ENCODE data around the gene ZNF334. TPM values are rescaled to one million over a fixed set of nuclear protein-coding genes. Genes with fewer than 3 reads are reported as not detected.

Gene ZNF334
- total and polyA plus RNA-seq, 2 of the 4 experiments (the other 2 are of a cell fraction) = 1.4 to 2.1 TPM

DNA sequence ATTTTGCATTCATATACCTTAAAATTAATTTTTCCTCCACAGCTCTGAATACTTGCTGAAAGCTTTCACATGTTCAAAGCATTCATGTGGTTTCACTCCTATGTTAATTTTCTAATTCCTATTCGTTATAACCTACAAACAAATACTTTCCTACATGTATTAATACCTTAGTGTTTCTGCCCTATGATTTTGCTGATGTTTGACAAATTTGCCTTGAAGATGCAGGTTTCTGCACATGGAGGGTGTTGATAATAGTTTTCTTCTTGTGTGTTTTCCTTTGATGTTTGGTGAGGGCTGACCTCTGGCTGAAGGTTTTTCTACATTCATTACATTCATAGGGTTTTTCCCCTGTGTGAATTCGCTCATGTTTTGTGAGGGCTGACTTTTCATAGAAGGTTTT is 57.6 kb downstream of the ZNF334 start:
- Histone ChIP-seq H3K4me1 (ENCODE audit: control insufficient read depth, insufficient read depth, low read length) (no peaks in the 10 kb centered on the region), H2BK20ac (ENCODE audit: low read depth, low read length) (no peak overlapping the region), H3K14ac (replicated peaks; ENCODE audit: low read depth, low read length) (no peak overlapping the region), H4K5ac (ENCODE audit: low read depth, low read length) (no peak overlapping the region), H2AK5ac (ENCODE audit: low read depth, low read length) (no peak overlapping the region), H4K8ac (ENCODE audit: low read depth in 2 of 2, low read length in 2 of 2) (no peak overlapping the region), H3K9me1 (ENCODE audit: insufficient read depth, low read length) (no peaks in the 10 kb centered on the region), H3K56ac (ENCODE audit: extremely low read depth, insufficient read depth, low read length) (no peak overlapping the region), H2AK9ac (replicated peaks; ENCODE audit: low read depth, low read length, poor library complexity) (no peak overlapping the region), H3K79me1 (ENCODE audit: low read depth in 1 of 2, low read length in 2 of 2) (no peaks in the 10 kb centered on the region), H2BK5ac (ENCODE audit: low read depth, low read length, poor library complexity, severe bottlenecking) (no peak overlapping the region), H2AFZ (replicated peaks; ENCODE audit: low read length, poor library complexity) (no peak overlapping the region), H3K23ac (ENCODE audit: low read depth, low read length) (no peak overlapping the region), H3K9ac (ENCODE audit: low read depth, low read length) (no peak overlapping the region), H2BK15ac (ENCODE audit: low read depth, low read length) (no peak overlapping the region), H3K4me2 (ENCODE audit: low read depth, low read length) (no peak overlapping the region), H3K18ac (ENCODE audit: low read depth, low read length) (no peak overlapping the region), H4K91ac (ENCODE audit: insufficient read depth, low read depth, low read length) (no peak overlapping the region), H3K27ac (ENCODE audit: insufficient read depth, low read length) (no peak overlapping the region), H3K9me3 (ENCODE audit: control insufficient read depth, insufficient read depth, low read length) (peaks cover 3% of the 10 kb centered on the region; the same call in 1 of the 2 replicates), H2BK120ac (ENCODE audit: low read depth, low read length) (no peak overlapping the region), H3K4ac (ENCODE audit: low read depth, low read length) (no peak overlapping the region), H4K20me1 (ENCODE audit: insufficient read depth, low read length) (no peaks in the 10 kb centered on the region), H3K27me3 (ENCODE audit: control insufficient read depth, insufficient read depth, low read length) (peaks cover 12% of the 10 kb centered on the region), H3K4me3 (ENCODE audit: insufficient read depth, low read depth, low read length) (no peak overlapping the region), H3K36me3 (ENCODE audit: control insufficient read depth, insufficient read depth, low read length) (no peaks in the 10 kb centered on the region)
- no TSS peak for BruUV-seq (replicated peaks)
- no CpG with 5 or more reads among the region's 2 CpGs for WGBS, 2 experiments (ENCODE audit: extremely low coverage in 2 of 2, insufficient read length in 1 of 2)
- in situ Hi-C loops (cut with MboI; ENCODE audit: low sequenced_read_pairs) (no loop called here), dilution Hi-C loops (cut with HindIII; ENCODE audit: low sequenced_read_pairs, unreplicated experiment) (no loop called here), intact Hi-C loops (cut with micrococcal nuclease) (no loop called here)
- POLR2A ChIA-PET (ENCODE audit: unreplicated experiment) = no interaction called here
- DNase-seq (no peak), ATAC-seq (ENCODE audit: low read depth) (no peak)
- CTCF ChIA-PET = no interaction called here
- no peak for TF ChIP-seq CEBPB (IDR thresholded peaks at IDR 0.05; ENCODE audit: low read depth, low read length)
- TF ChIP-seq CTCF (conservative IDR thresholded peaks at IDR 0.05; ENCODE audit: low read depth, low read length) = no peak
- TF ChIP-seq POLR2A (IDR thresholded peaks at IDR 0.05; ENCODE audit: low read depth, low read length) = no peak
- no peak for TF ChIP-seq SMC3 (IDR thresholded peaks at IDR 0.05; ENCODE audit: low read depth, low read length)
- no peak for TF ChIP-seq MAZ (IDR thresholded peaks at IDR 0.05; ENCODE audit: borderline replicate concordance, low read depth, low read length)
- TF ChIP-seq MXI1 (IDR thresholded peaks at IDR 0.05; ENCODE audit: borderline replicate concordance, low read depth, low read length) = no peak
- TF ChIP-seq USF2 (IDR thresholded peaks at IDR 0.05; ENCODE audit: low read depth, low read length) = no peak
- no peak for TF ChIP-seq RFX5 (IDR thresholded peaks at IDR 0.05; ENCODE audit: low read depth, low read length)
- TF ChIP-seq FOS (IDR thresholded peaks at IDR 0.05; ENCODE audit: low read depth, low read length) = no peak
- no peak for TF ChIP-seq CHD1 (IDR thresholded peaks at IDR 0.05; ENCODE audit: low read depth, low read length)
- TF ChIP-seq, protein P1, sequence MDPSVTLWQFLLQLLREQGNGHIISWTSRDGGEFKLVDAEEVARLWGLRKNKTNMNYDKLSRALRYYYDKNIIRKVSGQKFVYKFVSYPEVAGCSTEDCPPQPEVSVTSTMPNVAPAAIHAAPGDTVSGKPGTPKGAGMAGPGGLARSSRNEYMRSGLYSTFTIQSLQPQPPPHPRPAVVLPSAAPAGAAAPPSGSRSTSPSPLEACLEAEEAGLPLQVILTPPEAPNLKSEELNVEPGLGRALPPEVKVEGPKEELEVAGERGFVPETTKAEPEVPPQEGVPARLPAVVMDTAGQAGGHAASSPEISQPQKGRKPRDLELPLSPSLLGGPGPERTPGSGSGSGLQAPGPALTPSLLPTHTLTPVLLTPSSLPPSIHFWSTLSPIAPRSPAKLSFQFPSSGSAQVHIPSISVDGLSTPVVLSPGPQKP (IDR thresholded peaks at IDR 0.05; ENCODE audit: borderline replicate concordance, low read depth, low read length) = no peak
- no peak for TF ChIP-seq RCOR1 (IDR thresholded peaks at IDR 0.05; ENCODE audit: insufficient replicate concordance, low read length)
- TF ChIP-seq MAFK (IDR thresholded peaks at IDR 0.05; ENCODE audit: low read depth, low read length) = no peak
- TF ChIP-seq BHLHE40 (IDR thresholded peaks at IDR 0.05; ENCODE audit: low read depth, low read length) = no peak
- TF ChIP-seq NFE2L2 (IDR thresholded peaks at IDR 0.05; ENCODE audit: low read depth, low read length) = no peak
- TF ChIP-seq RAD21 (IDR thresholded peaks at IDR 0.05; ENCODE audit: low read length) = no peak
